ENCODE measurements around the gene SLC4A4.

The SLC4A4 gene

DNA sequence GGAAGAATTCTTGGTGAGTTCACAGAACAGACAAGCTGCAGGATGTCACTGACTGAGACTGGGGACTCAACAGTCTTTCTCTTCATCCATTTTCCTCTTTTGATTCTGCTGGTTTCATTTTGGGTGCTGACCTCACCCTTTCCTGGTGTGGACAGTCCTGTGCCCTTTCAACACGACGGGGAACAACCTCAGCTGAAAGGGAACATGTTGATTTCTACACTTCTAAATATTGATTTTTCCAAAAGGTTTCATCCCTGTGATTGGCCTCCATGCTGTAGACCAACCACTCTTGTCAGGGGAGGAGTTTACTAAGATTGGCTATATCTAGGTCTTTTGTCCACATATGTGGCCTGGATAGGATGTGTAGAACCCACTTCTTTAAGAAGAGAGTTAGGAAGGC, 91.8 kb downstream of the SLC4A4 start:
- Histone ChIP-seq H3K4me1 (ENCODE audit: insufficient read depth, low read length) (no peaks in the 10 kb centered on the region), H3K79me2 (ENCODE audit: insufficient read depth, low read length) (no peaks in the 10 kb centered on the region), H3K27me3 (ENCODE audit: insufficient read depth, low read length, poor library complexity) (no peaks in the 10 kb centered on the region), H4K20me1 (ENCODE audit: insufficient read depth, low read length) (no peaks in the 10 kb centered on the region), H3K36me3 (ENCODE audit: insufficient read depth, low read length) (no peaks in the 10 kb centered on the region), H2AFZ (ENCODE audit: low read depth, low read length) (no peak overlapping the region), H3K27ac (ENCODE audit: low read length) (no peak overlapping the region), H3K9ac (ENCODE audit: low read depth, low read length) (no peak overlapping the region), H3K4me2 (ENCODE audit: insufficient read depth, low read length) (no peak overlapping the region), H3K9me3 (ENCODE audit: insufficient read depth, low read length, severe bottlenecking) (no peaks in the 10 kb centered on the region), H3K4me3 (ENCODE audit: low read depth in 1 of 2, low read length in 2 of 2) (no peak overlapping the region)
- ATAC-seq (ENCODE audit: insufficient read depth, low read depth) (no peak), DNase-seq (no peak)
- TF ChIP-seq EZH2 (IDR thresholded peaks at IDR 0.05; ENCODE audit: borderline replicate concordance, low read depth, low read length, severe bottlenecking): no peak
- TF ChIP-seq, protein P1, sequence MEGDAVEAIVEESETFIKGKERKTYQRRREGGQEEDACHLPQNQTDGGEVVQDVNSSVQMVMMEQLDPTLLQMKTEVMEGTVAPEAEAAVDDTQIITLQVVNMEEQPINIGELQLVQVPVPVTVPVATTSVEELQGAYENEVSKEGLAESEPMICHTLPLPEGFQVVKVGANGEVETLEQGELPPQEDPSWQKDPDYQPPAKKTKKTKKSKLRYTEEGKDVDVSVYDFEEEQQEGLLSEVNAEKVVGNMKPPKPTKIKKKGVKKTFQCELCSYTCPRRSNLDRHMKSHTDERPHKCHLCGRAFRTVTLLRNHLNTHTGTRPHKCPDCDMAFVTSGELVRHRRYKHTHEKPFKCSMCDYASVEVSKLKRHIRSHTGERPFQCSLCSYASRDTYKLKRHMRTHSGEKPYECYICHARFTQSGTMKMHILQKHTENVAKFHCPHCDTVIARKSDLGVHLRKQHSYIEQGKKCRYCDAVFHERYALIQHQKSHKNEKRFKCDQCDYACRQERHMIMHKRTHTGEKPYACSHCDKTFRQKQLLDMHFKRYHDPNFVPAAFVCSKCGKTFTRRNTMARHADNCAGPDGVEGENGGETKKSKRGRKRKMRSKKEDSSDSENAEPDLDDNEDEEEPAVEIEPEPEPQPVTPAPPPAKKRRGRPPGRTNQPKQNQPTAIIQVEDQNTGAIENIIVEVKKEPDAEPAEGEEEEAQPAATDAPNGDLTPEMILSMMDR (IDR thresholded peaks at IDR 0.05; ENCODE audit: borderline replicate concordance, extremely low read depth, low read length, poor library complexity, severe bottlenecking): no peak

DNA sequence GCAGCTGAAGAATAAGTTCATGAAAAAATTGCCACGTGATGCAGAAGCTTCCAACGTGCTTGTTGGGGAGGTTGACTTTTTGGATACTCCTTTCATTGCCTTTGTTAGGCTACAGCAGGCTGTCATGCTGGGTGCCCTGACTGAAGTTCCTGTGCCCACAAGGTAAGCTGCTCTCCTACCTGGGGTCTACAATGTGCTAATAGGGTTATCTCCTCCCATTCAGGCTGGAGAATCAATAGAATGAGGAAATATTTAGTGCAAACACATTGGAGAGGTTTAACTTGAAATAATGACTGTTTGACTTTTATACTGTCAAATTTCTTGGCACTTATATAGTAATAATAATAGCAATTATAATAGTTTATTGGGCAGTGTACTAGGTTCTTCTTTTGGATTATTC, 101.8 kb downstream of the SLC4A4 start:
- no peak overlapping the region for H3K9ac ChIP-seq (ENCODE audit: low read depth, low read length)
- no peaks in the 10 kb centered on the region for H3K36me3 ChIP-seq (ENCODE audit: insufficient read depth, low read length)
- H3K4me3 ChIP-seq (ENCODE audit: low read depth in 1 of 2, low read length in 2 of 2): no peak overlapping the region
- no peaks in the 10 kb centered on the region for H4K20me1 ChIP-seq (ENCODE audit: insufficient read depth, low read length)
- no peak for TF ChIP-seq EZH2 (IDR thresholded peaks at IDR 0.05; ENCODE audit: borderline replicate concordance, low read depth, low read length, severe bottlenecking)
- TF ChIP-seq, protein P1 (IDR thresholded peaks at IDR 0.05; ENCODE audit: borderline replicate concordance, extremely low read depth, low read length, poor library complexity, severe bottlenecking): no peak
- no peaks in the 10 kb centered on the region for H3K79me2 ChIP-seq (ENCODE audit: insufficient read depth, low read length)
- no peaks in the 10 kb centered on the region for H3K4me1 ChIP-seq (ENCODE audit: insufficient read depth, low read length)
- H2AFZ ChIP-seq (ENCODE audit: low read depth, low read length): no peak overlapping the region
- no peak for ATAC-seq (ENCODE audit: insufficient read depth, low read depth)
- H3K27ac ChIP-seq (ENCODE audit: low read length): no peak overlapping the region
- H3K9me3 ChIP-seq (ENCODE audit: insufficient read depth, low read length, severe bottlenecking): no peaks in the 10 kb centered on the region
- H3K4me2 ChIP-seq (ENCODE audit: insufficient read depth, low read length): no peak overlapping the region
- no peaks in the 10 kb centered on the region for H3K27me3 ChIP-seq (ENCODE audit: insufficient read depth, low read length, poor library complexity)
- no peak for DNase-seq

DNA sequence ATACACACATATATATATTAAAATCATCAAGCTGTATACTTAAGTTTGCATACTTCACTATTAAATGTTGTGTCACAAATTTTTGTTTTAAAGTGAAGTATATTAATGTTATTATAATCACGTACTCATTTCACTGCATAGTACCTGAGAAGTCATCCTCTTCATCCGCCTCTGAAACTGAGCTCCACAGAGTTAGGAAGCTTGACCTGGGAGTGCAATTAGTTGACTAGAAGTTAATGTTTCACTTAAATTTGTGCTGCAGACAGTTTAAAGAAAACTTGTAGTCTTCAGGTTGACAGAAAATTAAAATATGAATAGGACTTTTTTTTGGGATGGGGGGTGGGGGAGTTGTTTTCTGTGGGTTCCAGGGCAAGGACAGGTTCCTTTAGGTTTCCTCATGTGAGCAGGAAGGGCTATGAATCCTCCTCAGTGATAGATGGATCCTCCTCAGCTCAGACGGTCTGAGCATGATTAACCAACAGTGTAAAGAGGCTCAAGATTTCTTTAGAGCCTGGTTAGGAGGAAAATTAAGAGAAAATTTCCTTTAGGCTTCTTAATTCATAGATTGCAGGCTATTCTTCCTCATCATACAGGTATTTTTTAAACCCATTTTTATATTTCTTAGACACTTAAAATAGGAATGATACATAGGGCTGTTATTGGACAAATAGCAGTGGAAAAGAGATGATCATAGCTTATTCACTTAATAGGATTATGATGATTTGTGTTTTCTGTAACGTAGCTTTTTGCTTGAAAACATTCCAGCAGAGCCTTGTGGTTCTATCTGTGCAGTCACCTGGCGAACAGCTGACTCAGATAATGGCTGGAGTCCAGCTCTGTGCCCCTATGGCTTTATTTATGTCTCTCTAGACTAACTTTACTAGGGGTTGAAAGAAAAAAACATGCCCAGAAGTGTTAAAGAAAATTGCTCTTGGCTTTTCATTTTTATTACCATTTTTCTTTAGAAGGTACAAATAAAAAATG, 102.7 kb downstream of the SLC4A4 start:
- H4K20me1 ChIP-seq (ENCODE audit: insufficient read depth, low read length): no peaks in the 10 kb centered on the region

More for the DNA sequence above, 102.7 kb downstream of the SLC4A4 start:
- Histone ChIP-seq H3K27ac (ENCODE audit: low read length) (no peak overlapping the region), H3K4me2 (ENCODE audit: insufficient read depth, low read length) (no peak overlapping the region), H3K79me2 (ENCODE audit: insufficient read depth, low read length) (no peaks in the 10 kb centered on the region), H3K4me3 (ENCODE audit: low read depth in 1 of 2, low read length in 2 of 2) (no peak overlapping the region), H2AFZ (ENCODE audit: low read depth, low read length) (no peak overlapping the region), H3K9ac (ENCODE audit: low read depth, low read length) (no peak overlapping the region), H3K27me3 (ENCODE audit: insufficient read depth, low read length, poor library complexity) (no peaks in the 10 kb centered on the region), H3K4me1 (ENCODE audit: insufficient read depth, low read length) (no peaks in the 10 kb centered on the region), H3K36me3 (ENCODE audit: insufficient read depth, low read length) (no peaks in the 10 kb centered on the region), H3K9me3 (ENCODE audit: insufficient read depth, low read length, severe bottlenecking) (no peaks in the 10 kb centered on the region)
- no peak for ATAC-seq (ENCODE audit: insufficient read depth, low read depth)
- TF ChIP-seq, protein P1 (IDR thresholded peaks at IDR 0.05; ENCODE audit: borderline replicate concordance, extremely low read depth, low read length, poor library complexity, severe bottlenecking): no peak
- no peak for TF ChIP-seq EZH2 (IDR thresholded peaks at IDR 0.05; ENCODE audit: borderline replicate concordance, low read depth, low read length, severe bottlenecking)
- DNase-seq: no peak
